Cardiac fibroblast (primary cell): ENCODE results near the gene EXOC3.

Source experiments
- DNase-seq, 2 donors: peaks; one replicate each; pipeline versions ENCODE4 v3.0.0 to v3.0.0-alpha.2; 2010; ENCODE audit warnings: low read depth in 2 of 2
- H3K4me3 ChIP-seq, 2 donors: replicated peaks in 1 of 2; 1 replicate in 1 of 2; 2 replicates in 1 of 2; pipeline ENCODE4 v1.5.1; 2011; ENCODE audit warnings: low read depth in 2 of 2, low read length in 2 of 2, mild to moderate bottlenecking in 2 of 2, moderate library complexity in 1 of 2
- CTCF ChIP-seq: IDR thresholded peaks from one replicate; pipeline ENCODE4 v1.5.1; 2011; ENCODE audit warnings: low read depth, mild to moderate bottlenecking, low read length, inconsistent platforms

EXOC3 gene

GRCh38 chr5:423626-424261 lies 19.2 kb upstream of the EXOC3 start:
- DNase-seq: no peak

GRCh38 chr5:424301-425110 lies 18.5 kb upstream of the EXOC3 start:
- no peak for TF ChIP-seq CTCF
- H3K4me3 ChIP-seq: no peak overlapping the region
- no peak for DNase-seq

More at GRCh38 chr5:423626-424261, 19.2 kb upstream of the EXOC3 start:
- H3K4me3 ChIP-seq: no peak overlapping the region
- TF ChIP-seq CTCF: no peak

- no peak for TF ChIP-seq CTCF
- no peak overlapping the region for H3K4me3 ChIP-seq
- peak; percentile 31 to 40 for DNase-seq
Observed at GRCh38 chr5:425714-426113, 17.3 kb upstream of the EXOC3 start.

GRCh38 chr5:426392-426976 lies 16.5 kb upstream of the EXOC3 start:
- no peak for DNase-seq
- no peak overlapping the region for H3K4me3 ChIP-seq
- TF ChIP-seq CTCF: no peak

GRCh38 chr5:427415-428087 lies 15.4 kb upstream of the EXOC3 start:
- no peak for TF ChIP-seq CTCF
- no peak overlapping the region for H3K4me3 ChIP-seq
- DNase-seq: no peak

GRCh38 chr5:428219-428618 lies 14.8 kb upstream of the EXOC3 start:
- H3K4me3 ChIP-seq: no peak overlapping the region
- no peak for DNase-seq
- TF ChIP-seq CTCF: no peak
